Measurements from ENCODE around the gene TTC3.

Gene TTC3

GRCh38 chr21:37227071-37228002 is 154.3 kb downstream of the TTC3 start:
- no peak for DNase-seq

DNA sequence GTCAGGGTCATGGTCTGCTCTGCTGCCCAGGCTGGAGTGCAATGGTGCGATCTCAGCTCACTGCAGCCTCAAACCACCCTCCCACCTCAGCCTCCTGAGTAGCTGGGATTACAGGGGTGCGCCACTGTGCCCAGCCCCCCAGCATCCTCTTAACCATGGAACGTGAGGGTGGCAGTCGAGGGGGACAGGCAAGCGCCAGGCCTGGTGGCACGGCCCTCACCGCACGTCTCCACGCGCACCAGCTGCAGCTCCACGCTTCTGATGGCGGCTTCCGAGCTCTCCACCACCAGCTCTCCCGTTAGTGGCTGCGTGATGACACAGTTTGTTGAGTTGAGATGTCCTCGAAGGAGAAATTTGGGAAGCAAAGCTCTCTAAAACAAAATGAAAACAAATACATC is 154.9 kb downstream of the TTC3 start:
- DNase-seq, result no peak

- DNase-seq, result peak; percentile 27
These were observed 157.7 kb downstream of the TTC3 start for GRCh38 chr21:37230632-37231248.

GRCh38 chr21:37231249-37231645 is 158.2 kb downstream of the TTC3 start:
- DNase-seq, result no peak

GRCh38 chr21:37231671-37232070 is 158.6 kb downstream of the TTC3 start:
- DNase-seq, result no peak

DNA sequence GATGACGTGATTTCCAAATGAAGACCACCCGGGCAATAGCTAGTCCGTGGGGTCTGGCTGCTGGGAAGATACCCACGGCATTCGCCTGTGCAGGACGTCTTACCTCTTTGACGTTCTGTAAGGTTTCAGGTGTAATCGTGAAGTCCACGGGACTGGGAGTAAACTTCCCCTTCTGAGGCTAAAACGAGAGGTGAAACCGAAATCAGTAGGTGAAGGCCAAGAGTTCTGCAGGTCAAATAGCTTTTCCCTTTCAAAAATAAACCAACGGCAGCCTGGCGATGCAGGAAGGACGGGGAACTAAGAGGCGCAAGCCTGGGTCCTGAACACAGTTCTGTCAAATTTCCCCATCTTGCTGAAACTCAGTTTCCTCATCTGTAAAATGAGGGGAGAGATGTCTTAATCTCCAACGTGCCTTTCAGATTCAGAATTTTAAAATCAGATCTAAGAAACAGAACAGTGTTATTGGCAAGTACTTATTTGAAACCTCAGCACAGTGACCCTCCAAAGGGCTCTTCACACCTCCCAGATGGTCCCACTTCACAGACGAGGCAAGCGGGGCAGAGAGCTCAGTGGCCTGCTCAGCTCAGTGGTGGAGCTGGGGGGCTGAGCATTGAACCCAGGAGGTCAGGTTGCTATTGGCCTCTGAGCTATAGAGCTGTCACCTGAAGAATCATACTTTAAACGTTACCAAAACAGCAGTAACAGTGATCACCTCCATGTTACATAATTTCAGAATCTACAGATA is 159.4 kb downstream of the TTC3 start:
- no peak for DNase-seq

- DNase-seq, result peak; percentile 85
These were observed 160.6 kb downstream of the TTC3 start for GRCh38 chr21:37233551-37234146.

DNA sequence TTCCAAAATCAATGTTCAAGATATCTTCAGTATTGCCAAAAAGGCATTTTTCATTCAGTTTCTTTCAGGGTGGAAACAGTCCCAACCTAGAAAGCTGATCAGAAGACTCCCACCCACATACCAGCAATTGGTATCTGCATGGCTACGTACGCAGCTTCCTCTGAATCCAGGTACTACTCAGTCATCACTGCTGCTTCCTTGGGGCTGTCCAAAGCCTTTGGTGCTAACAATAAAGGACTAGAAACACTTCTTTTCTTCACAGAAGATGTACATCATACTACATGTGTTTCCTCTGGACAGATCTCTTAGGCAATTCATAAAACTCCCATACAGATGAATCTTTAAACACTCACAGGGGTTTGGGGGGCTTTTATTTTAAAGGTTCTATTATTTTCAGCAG is 164.3 kb downstream of the TTC3 start:
- no peak for DNase-seq

DNA sequence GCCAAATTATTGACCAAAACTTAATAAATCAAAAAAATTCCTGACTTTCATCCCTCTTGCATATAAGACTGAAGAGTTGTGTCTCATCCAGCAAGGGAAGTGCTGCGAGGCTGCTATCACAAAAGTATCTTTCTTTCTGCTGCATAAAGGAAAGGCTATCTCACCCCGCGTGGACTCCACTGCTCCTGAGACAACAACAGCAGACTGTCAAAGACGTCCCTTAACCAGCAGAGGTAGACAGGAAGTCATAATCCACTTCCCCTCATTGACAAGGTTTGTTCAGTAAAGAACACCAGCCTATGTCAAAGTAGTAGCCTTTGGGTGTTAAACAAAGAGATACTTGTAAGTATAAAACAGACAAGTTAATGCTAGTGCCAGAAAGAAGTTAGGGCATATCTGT is 164.7 kb downstream of the TTC3 start:
- DNase-seq, result no peak

- no peak for DNase-seq
These were observed 167.9 kb downstream of the TTC3 start for GRCh38 chr21:37240978-37241377.

GRCh38 chr21:37241426-37241825 is 168.4 kb downstream of the TTC3 start:
- no peak for DNase-seq

DNA sequence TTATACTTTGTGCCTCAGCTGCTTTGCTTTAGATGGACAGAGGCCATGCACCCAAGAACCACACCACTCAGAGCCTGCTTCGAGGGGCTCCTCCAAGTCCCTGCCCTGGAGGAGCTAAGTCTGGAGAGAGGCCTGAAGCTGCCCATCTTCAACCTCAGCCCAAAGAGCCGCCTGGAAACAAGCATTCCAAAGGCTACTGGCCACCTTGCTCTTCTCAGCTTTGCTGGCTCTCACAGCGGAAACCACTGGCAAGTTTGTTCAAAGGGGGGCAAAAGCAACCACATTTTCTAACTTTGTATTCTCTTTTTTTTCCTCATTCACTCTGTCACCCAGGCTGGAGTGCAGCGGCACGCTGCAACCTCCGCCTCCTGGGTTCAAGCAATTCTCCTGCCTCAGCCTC is 170.9 kb downstream of the TTC3 start:
- DNase-seq, result no peak

DNA sequence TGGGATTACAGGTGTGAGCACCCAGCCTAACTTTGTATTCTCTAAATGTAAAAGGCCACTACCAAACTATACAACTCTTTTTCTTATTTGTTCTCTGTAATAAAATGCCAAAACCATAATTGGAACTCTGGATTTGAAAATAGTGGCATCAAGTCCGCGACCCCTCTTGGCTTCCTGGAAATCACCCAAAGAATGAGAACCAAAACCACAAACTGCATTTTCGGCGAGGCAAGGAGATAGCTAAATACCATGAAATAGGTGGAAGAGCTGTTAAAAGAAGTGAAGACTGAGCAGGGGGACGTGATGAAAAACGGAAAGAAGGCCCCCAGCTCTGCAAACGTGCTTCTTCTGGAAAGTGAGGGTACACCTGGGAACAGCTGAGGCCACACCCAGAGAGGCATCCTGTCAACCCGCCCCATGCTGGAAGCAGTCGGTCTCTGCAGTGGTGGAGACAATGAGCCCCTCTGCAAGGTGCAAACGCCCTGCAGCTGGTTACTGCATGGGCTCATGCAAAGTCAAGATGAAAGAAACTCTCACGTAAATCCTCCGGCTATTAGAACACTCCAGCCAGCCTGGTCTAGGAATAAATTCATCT is 171.5 kb downstream of the TTC3 start:
- DNase-seq, result peak; percentile 12

- no peak for DNase-seq
These were observed 172.1 kb downstream of the TTC3 start for GRCh38 chr21:37245151-37245550.

DNA sequence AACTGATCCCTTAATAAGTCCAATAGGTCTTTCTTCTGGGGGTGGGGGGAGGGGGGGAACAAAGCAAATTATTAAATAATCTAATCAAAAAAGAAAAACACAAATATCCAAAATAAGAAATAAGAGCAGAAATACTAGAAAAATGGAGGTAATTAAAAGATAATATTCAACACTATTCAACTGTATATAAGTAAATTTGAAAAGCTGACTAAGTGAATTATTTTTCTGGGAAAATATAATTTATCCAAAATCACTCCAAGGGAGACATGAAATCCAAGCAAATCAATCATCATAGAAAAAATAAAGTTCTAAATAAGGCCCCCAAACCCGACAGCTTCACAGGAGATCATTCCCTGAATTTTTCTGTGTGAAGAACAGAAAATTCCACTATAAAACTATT is 175.2 kb downstream of the TTC3 start:
- no peak for DNase-seq

DNA sequence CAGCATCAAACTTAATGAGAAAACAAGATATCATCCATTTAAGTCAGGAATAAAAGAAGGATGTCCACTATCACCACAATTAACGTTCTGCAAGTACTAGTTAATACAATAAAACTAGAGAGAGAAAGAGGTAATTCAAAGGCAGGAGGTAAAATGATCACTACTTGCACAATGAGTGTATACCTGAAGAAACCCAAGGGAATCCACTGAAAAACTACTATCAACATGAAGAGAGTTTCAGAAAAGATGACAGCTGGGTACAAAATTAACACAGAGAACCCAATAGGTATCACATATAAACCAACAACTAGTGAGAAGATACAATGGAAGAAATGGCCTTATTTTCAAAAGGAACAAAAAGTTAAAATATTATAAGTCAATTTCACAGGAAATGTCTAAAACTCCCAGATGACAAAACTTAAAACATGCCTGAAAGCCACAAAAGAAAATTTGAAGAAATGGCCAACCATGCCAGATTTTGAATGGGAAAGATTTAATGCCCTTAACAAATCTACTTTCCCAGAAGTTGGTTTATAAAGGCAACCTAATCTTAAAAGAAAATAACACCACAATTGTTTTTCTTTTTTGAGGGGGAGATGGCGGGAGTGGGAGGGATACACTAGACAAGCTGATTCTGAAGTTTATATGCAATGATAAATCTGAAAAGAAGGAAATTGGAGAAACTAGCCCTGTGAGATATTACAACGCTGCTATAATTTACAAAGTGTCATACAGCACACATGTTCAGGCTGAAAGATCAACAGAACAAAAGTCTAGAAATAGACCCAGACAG is 176.3 kb downstream of the TTC3 start:
- no peak for DNase-seq

- DNase-seq, result no peak
These were observed 178.2 kb downstream of the TTC3 start for GRCh38 chr21:37251294-37251634.
